OCI-LY7 (cell line): Measurements from ENCODE around the gene CHKA. TPM values are rescaled to one million over a fixed set of nuclear protein-coding genes. Genes with fewer than 3 reads are reported as not detected.

ENCODE experiments used
- BruUV-seq: library from RNA; stranded (reverse); fragments of 400-500 nt; replicated peaks from 2 replicates; lab custom pipeline; 2021; lab: Mats Ljungman, UMichigan
- CTCF ChIA-PET: fragments of 300-600 bp; sonication (Branson Sonifier 250); formaldehyde crosslinking; loops from one replicate; lab custom pipeline; 2022; ENCODE audit warnings: antibody characterized with exemption; ENCODE audit not compliant: unreplicated experiment; lab: Charles Lee
- POLR2A ChIA-PET: fragments of 300-600 bp; sonication (Branson Sonifier 250); formaldehyde crosslinking; loops from one replicate; lab custom pipeline; 2022; ENCODE audit warnings: antibody characterized with exemption; lab: Charles Lee
- DNase-seq: peaks from one replicate; pipeline ENCODE4 v3.0.0-alpha.2; 2015; ENCODE audit warnings: low spot score
- H2AFZ ChIP-seq: fragments of 200-600 bp; sonication (generic), shearing (Covaris generic); 2 replicates; pipeline ENCODE4 v1.6.1; 2014; ENCODE audit warnings: mild to moderate bottlenecking, antibody characterized with exemption, low read length, moderate library complexity
- H3K27ac ChIP-seq: fragments of 200-600 bp; sonication (generic); 2 replicates; pipeline ENCODE4 v1.5.1; 2014; ENCODE audit warnings: mixed run types, low read depth, mild to moderate bottlenecking, moderate library complexity, low read length, inconsistent platforms; ENCODE audit not compliant: poor library complexity, severe bottlenecking
- H3K36me3 ChIP-seq: fragments of 200-600 bp; sonication (generic); 2 replicates; pipeline ENCODE4 v1.6.1; 2014; ENCODE audit warnings: mild to moderate bottlenecking, antibody characterized with exemption, low read length, moderate library complexity, mixed read lengths; ENCODE audit not compliant: insufficient read depth
- H3K4me1 ChIP-seq: fragments of 200-600 bp; sonication (generic); 2 replicates; pipeline ENCODE4 v1.5.1; 2014; ENCODE audit warnings: mild to moderate bottlenecking, low read length; ENCODE audit not compliant: insufficient read depth, poor library complexity, severe bottlenecking
- H3K4me2 ChIP-seq: fragments of 200-600 bp; sonication (generic); 2 replicates; pipeline ENCODE4 v1.6.1; 2014; ENCODE audit warnings: mild to moderate bottlenecking, low read length
- H3K4me3 ChIP-seq: fragments of 200-600 bp; sonication (generic); 2 replicates; pipeline ENCODE4 v1.5.1; 2014; ENCODE audit warnings: mild to moderate bottlenecking, low read depth, low read length; ENCODE audit not compliant: poor library complexity, severe bottlenecking
- H3K79me2 ChIP-seq: fragments of 200-600 bp; sonication (generic); 2 replicates; pipeline ENCODE4 v1.6.1; 2016; ENCODE audit warnings: low read depth, mild to moderate bottlenecking, low read length, moderate library complexity, mixed read lengths; ENCODE audit not compliant: insufficient read depth
- H3K9me2 ChIP-seq: fragments of 200-600 bp; sonication (generic); 2 replicates; pipeline ENCODE4 v1.6.1; 2016; ENCODE audit warnings: mild to moderate bottlenecking, low read length, mixed read lengths; ENCODE audit not compliant: insufficient read depth
- H3K9me3 ChIP-seq: fragments of 200-600 bp; sonication (generic); 2 replicates; pipeline ENCODE4 v1.6.1; 2014; ENCODE audit warnings: mild to moderate bottlenecking, mixed run types, low read length, mixed read lengths
- H4K20me1 ChIP-seq: fragments of 200-600 bp; sonication (generic); 2 replicates; pipeline ENCODE4 v1.6.1; 2014; ENCODE audit warnings: mild to moderate bottlenecking, antibody characterized with exemption, low read length, moderate library complexity, mixed read lengths; ENCODE audit not compliant: insufficient read depth
- CTCF ChIP-seq: fragments of 200-600 bp; sonication (generic); conservative IDR thresholded peaks from 2 replicates; pipeline ENCODE4 v1.5.1; 2014; ENCODE audit warnings: mild to moderate bottlenecking, antibody characterized with exemption, low read length, moderate library complexity, mixed read lengths
- EZH2phosphoT487 ChIP-seq: fragments of 200-600 bp; sonication (generic); IDR thresholded peaks from 2 replicates; pipeline ENCODE4 v1.6.1; 2018; ENCODE audit warnings: low read depth, borderline replicate concordance, mild to moderate bottlenecking, mixed run types, antibody characterized with exemption, low read length, moderate library complexity, mixed read lengths
- intact Hi-C: fragments of 100-400 bp; cut with micrococcal nuclease; formaldehyde crosslinking; loops from one replicate; pipeline ENCODE4 v1.10.0; 2022; ENCODE audit not compliant: unreplicated experiment
- total RNA-seq, 2 experiments: library from RNA; depleted of rRNA in 1 of 2; stranded (reverse); fragments of >200 nt in 1 of 2; shearing (Covaris generic) in 1 of 2; gene quantifications; 2 replicates each; pipeline ENCODE4 v1.2.3, GENCODE V29; 2014 to 2022

CHKA gene
- total RNA-seq, 2 experiments from 2014 or later: 36.1 to 47.2 TPM

GRCh38 chr11:68013611-68014156, 107.5 kb downstream of the CHKA start:
- Histone ChIP-seq H3K36me3 (no peaks in the 10 kb centered on the region), H2AFZ (no peak overlapping the region), H3K9me3 (no peaks in the 10 kb centered on the region), H3K79me2 (no peaks in the 10 kb centered on the region), H4K20me1 (no peaks in the 10 kb centered on the region), H3K27ac (no peak overlapping the region), H3K4me2 (no peak overlapping the region), H3K4me3 (no peak overlapping the region), H3K4me1 (peaks cover 17% of the 10 kb centered on the region), H3K9me2 (no peaks in the 10 kb centered on the region)
- intact Hi-C loops: no loop called here
- DNase-seq: no peak
- TF ChIP-seq EZH2phosphoT487 (no peak), CTCF (no peak)
- BruUV-seq: no TSS peak
- CTCF ChIA-PET: no interaction called here
- POLR2A ChIA-PET: no interaction called here

- no TSS peak for BruUV-seq
- Histone ChIP-seq H3K9me2 (no peaks in the 10 kb centered on the region), H3K9me3 (no peaks in the 10 kb centered on the region), H3K79me2 (no peaks in the 10 kb centered on the region), H4K20me1 (no peaks in the 10 kb centered on the region), H3K27ac (no peak overlapping the region), H3K4me2 (no peak overlapping the region), H3K4me3 (no peak overlapping the region), H3K36me3 (no peaks in the 10 kb centered on the region), H3K4me1 (peaks cover 24% of the 10 kb centered on the region), H2AFZ (no peak overlapping the region)
- CTCF ChIA-PET: no interaction called here
- DNase-seq: no peak
- TF ChIP-seq EZH2phosphoT487: no peak
- TF ChIP-seq CTCF: no peak
- intact Hi-C loops: no loop called here
- POLR2A ChIA-PET: no interaction called here
These were observed 108.2 kb downstream of the CHKA start for GRCh38 chr11:68012843-68013610.
